Activated CD4-positive, alpha-beta memory T cell treated with anti-CD3 and anti-CD28 coated beads, Interleukin-2, amount 10 ng/mL, durations not matched to agents 7 days and 5 days (primary cell): ENCODE data around the gene TTC39B. TPM values are rescaled to one million over a fixed set of nuclear protein-coding genes. Genes with fewer than 3 reads are reported as not detected.

Experiments
- CTCF ChIA-PET: fragments of 350-600 bp; sonication (Branson Sonifier 250); formaldehyde crosslinking; loops from one replicate; lab custom pipeline; 2021; ENCODE audit warnings: antibody characterized with exemption, inconsistent platforms; lab: Charles Lee
- POLR2A ChIA-PET: fragments of 350-600 bp; sonication (Branson Sonifier 250); formaldehyde crosslinking; loops from one replicate; lab custom pipeline; 2021; ENCODE audit warnings: antibody characterized with exemption; lab: Charles Lee
- DNase-seq: peaks from one replicate; pipeline ENCODE4 v3.0.0-alpha.2; 2020
- H3K27ac Mint-ChIP-seq: one replicate; pipeline ENCODE4 v1.8.0; 2021; ENCODE audit warnings: mild to moderate bottlenecking, mixed read lengths
- H3K27me3 Mint-ChIP-seq: one replicate; pipeline ENCODE4 v1.8.0; 2021; ENCODE audit warnings: mixed read lengths
- H3K36me3 Mint-ChIP-seq: one replicate; pipeline ENCODE4 v1.8.0; 2021; ENCODE audit warnings: low read depth, mixed read lengths
- H3K4me1 Mint-ChIP-seq: one replicate; pipeline ENCODE4 v1.8.0; 2021; ENCODE audit warnings: mixed read lengths
- H3K4me3 Mint-ChIP-seq: one replicate; pipeline ENCODE4 v1.8.0; 2021; ENCODE audit warnings: mild to moderate bottlenecking, mixed read lengths
- H3K9me3 Mint-ChIP-seq: one replicate; pipeline ENCODE4 v1.8.0; 2021; ENCODE audit warnings: mixed read lengths
- total RNA-seq, 2 experiments: library from RNA; stranded (reverse); gene quantifications; one replicate each; pipeline ENCODE4 v1.2.3, GENCODE V29; 2021

TTC39B gene
- total RNA-seq, 2 experiments from 2014 or later: 27.5 to 29.6 TPM

GRCh38 chr9:15150939-15151338 is 156.1 kb downstream of the TTC39B start:
- no peak for DNase-seq
- H3K36me3 Mint-ChIP-seq: no peaks in the 10 kb centered on the region
- ChIA-PET POLR2A (no interaction called here), CTCF (no interaction called here)
- H3K27ac Mint-ChIP-seq: no peak overlapping the region
- no peaks in the 10 kb centered on the region for H3K9me3 Mint-ChIP-seq
- no peaks in the 10 kb centered on the region for H3K4me1 Mint-ChIP-seq
- peaks cover 7% of the 10 kb centered on the region for H3K27me3 Mint-ChIP-seq
- no peak overlapping the region for H3K4me3 Mint-ChIP-seq

DNA sequence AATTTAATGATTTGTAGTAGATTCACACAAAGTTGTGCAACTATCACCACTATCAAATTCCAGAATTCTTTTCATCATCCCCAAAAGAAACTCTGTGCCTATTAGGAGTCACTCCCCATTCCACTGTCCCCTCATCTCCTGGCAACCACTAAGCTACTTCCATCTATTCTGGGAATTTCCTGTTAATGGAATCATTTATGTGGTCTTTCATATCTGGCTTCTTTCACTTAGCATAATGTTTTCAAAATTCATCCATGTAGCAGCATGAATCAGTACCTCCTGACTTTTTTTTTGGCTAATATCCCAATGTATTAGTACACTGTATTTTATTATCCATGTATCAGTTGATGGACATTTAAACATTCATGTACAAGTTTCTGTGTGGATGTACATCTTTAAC is 157.6 kb downstream of the TTC39B start:
- POLR2A ChIA-PET: no interaction called here

GRCh38 chr9:15146268-15146700 is 160.7 kb downstream of the TTC39B start:
- Mint-ChIP-seq H3K27ac (no peak overlapping the region), H3K36me3 (no peaks in the 10 kb centered on the region), H3K27me3 (peaks cover 5% of the 10 kb centered on the region), H3K4me3 (no peak overlapping the region), H3K9me3 (no peaks in the 10 kb centered on the region), H3K4me1 (peaks cover 3% of the 10 kb centered on the region)
- POLR2A ChIA-PET: no interaction called here
- DNase-seq: no peak
- CTCF ChIA-PET: interaction anchor here (1.0 kb wide), 1 partner anchor 15 kb away, joined by 3 read pairs; no protein-coding TSS in a partner anchor

More for the DNA sequence above, 157.6 kb downstream of the TTC39B start:
- Mint-ChIP-seq H3K4me3 (no peak overlapping the region), H3K36me3 (no peaks in the 10 kb centered on the region), H3K27me3 (peaks cover 9% of the 10 kb centered on the region), H3K27ac (no peak overlapping the region), H3K4me1 (no peaks in the 10 kb centered on the region), H3K9me3 (no peaks in the 10 kb centered on the region)
- CTCF ChIA-PET: no interaction called here
- no peak for DNase-seq

GRCh38 chr9:15144622-15145061 is 162.4 kb downstream of the TTC39B start:
- peaks cover 3% of the 10 kb centered on the region for H3K4me1 Mint-ChIP-seq
- ChIA-PET POLR2A (no interaction called here), CTCF (interaction anchor here (1.8 kb wide), 1 partner anchor 10 kb away, joined by 4 read pairs; no protein-coding TSS in a partner anchor)
- peaks cover 5% of the 10 kb centered on the region for H3K27me3 Mint-ChIP-seq
- DNase-seq: no peak
- H3K9me3 Mint-ChIP-seq: no peaks in the 10 kb centered on the region
- H3K36me3 Mint-ChIP-seq: no peaks in the 10 kb centered on the region
- H3K4me3 Mint-ChIP-seq: no peak overlapping the region
- H3K27ac Mint-ChIP-seq: no peak overlapping the region

DNA sequence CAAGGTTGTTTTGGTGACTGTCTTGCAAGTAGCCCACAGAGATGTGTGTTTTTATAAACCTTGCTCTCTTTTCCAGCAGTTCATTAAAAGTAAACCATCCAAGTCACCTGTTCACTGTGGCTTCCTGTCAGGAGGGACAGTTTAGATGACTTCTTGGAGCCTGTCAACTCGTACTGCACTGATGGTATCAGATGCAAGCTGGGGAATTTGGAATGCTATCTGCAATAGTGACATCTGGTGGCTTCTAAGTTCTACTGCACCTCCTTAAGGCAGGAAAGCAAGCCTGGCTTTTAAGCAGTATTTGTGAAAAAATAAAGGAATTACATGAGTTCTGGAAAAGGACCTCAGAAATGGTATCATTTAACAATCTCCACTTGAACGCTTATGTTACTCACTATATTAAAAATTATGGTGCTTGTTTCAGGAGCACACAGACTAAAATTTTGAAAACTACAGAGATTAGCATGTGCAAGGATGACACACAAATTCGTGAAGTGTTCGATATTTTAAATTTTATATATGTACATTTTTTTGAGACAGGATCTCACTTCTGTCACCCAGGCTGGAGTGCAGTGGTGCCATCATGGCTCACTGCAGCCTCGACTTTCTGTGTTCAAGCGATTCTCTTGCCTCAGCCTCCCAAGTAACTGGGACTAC is 164.0 kb downstream of the TTC39B start:
- H3K9me3 Mint-ChIP-seq: no peaks in the 10 kb centered on the region
- H3K27me3 Mint-ChIP-seq: peaks cover 5% of the 10 kb centered on the region
- ChIA-PET CTCF (interaction anchor here (1.2 kb wide), 1 partner anchor 8 kb away, joined by 3 read pairs; no protein-coding TSS in a partner anchor), POLR2A (no interaction called here)
- no peak overlapping the region for H3K4me3 Mint-ChIP-seq
- peaks cover 3% of the 10 kb centered on the region for H3K4me1 Mint-ChIP-seq
- DNase-seq: peak; percentile 17
- H3K27ac Mint-ChIP-seq: no peak overlapping the region
- no peaks in the 10 kb centered on the region for H3K36me3 Mint-ChIP-seq

GRCh38 chr9:15140051-15140450 is 167.0 kb downstream of the TTC39B start:
- CTCF ChIA-PET: interaction anchor here (0.5 kb wide), 1 partner anchor 158 kb away, joined by 3 read pairs; no protein-coding TSS in a partner anchor
- peaks cover 14% of the 10 kb centered on the region for H3K4me1 Mint-ChIP-seq
- H3K4me3 Mint-ChIP-seq: no peak overlapping the region
- no peaks in the 10 kb centered on the region for H3K36me3 Mint-ChIP-seq
- peaks cover 5% of the 10 kb centered on the region for H3K27me3 Mint-ChIP-seq
- POLR2A ChIA-PET: no interaction called here
- no peak for DNase-seq
- no peaks in the 10 kb centered on the region for H3K9me3 Mint-ChIP-seq
- no peak overlapping the region for H3K27ac Mint-ChIP-seq

DNA sequence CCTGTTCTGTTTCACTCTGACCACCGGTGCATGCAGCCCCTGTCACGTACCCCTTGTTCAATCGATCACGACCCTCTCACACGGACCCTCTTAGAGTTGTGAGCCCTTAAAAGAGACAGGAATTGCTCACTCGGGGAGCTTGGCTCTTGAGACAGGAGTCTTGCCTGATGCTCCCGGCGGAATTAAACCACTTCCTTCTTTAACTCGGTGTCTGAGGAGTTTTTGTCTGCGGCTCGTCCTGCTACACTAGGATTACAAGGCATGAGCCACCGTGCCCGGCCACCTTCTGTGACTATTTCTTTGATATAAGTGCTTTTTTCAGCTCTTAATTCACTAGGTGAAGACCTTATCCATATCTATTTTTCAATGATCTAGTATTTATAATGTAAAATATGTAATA is 167.5 kb downstream of the TTC39B start:
- CTCF ChIA-PET: no interaction called here
- H3K36me3 Mint-ChIP-seq: no peaks in the 10 kb centered on the region
- H3K4me3 Mint-ChIP-seq: no peak overlapping the region
- H3K9me3 Mint-ChIP-seq: no peaks in the 10 kb centered on the region
- POLR2A ChIA-PET: no interaction called here
- H3K27ac Mint-ChIP-seq: no peak overlapping the region
- no peak for DNase-seq
- peaks cover 15% of the 10 kb centered on the region for H3K4me1 Mint-ChIP-seq
- H3K27me3 Mint-ChIP-seq: peaks cover 3% of the 10 kb centered on the region

DNA sequence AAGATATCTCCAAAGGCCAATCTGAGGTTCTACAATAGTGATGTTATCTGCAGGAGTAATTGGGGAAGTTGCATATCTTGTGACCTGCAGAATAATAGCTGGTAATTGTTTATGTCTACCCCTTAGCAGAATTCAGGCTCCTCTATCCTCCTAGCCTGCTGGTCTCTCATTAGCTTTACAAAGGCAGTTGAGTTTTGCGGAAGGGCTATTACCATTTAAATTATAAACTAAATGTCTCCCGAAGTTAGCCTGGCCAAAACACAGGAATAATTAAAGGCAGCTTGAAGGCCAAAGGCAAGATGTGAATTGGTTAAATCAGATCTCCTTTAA is 168.7 kb downstream of the TTC39B start:
- no peak for DNase-seq
- Mint-ChIP-seq H3K9me3 (no peaks in the 10 kb centered on the region), H3K27me3 (no peaks in the 10 kb centered on the region), H3K4me3 (no peak overlapping the region), H3K4me1 (peaks cover 15% of the 10 kb centered on the region), H3K36me3 (no peaks in the 10 kb centered on the region), H3K27ac (no peak overlapping the region)
- POLR2A ChIA-PET: no interaction called here
- CTCF ChIA-PET: interaction anchor here (0.7 kb wide), 1 partner anchor 192 kb away, joined by 3 read pairs; no protein-coding TSS in a partner anchor

DNA sequence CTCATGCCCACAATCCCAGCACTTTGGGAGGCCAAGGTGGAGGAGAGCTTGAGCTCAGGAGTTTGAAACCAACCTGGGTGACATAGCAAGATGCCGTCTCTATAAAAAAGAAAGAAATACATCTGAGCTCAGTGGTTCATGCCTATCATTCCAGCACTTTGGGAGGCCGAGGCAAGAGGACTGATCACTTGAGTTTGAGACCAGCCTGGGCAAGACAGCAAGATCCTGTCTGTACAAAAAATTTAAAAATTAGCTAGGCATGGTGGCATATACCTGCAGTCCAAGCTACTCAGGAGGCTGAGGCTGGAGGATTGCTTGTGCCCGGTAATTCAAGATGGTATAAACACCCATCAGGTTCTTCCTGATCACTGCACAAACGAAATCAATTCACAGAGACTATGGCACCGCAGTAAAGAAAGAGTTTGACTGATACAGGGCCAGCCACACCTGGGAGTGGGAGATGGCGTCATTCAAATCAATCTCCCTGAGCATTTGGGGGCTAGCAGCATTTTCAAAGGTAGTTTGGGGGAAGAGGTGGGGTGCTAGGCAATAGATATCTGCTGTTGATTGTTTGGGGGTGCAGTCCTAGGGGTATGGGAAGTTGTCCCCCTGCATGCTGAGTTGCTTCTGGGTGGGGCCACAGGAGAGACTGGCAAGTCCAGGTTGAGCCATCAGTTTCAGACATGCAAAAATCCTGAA is 169.2 kb downstream of the TTC39B start:
- CTCF ChIA-PET: no interaction called here
- no peaks in the 10 kb centered on the region for H3K27me3 Mint-ChIP-seq
- no peak overlapping the region for H3K4me3 Mint-ChIP-seq
- no peak overlapping the region for H3K27ac Mint-ChIP-seq
- H3K4me1 Mint-ChIP-seq: peaks cover 14% of the 10 kb centered on the region
- no peaks in the 10 kb centered on the region for H3K9me3 Mint-ChIP-seq
- no peak for DNase-seq
- H3K36me3 Mint-ChIP-seq: no peaks in the 10 kb centered on the region
- POLR2A ChIA-PET: no interaction called here

- H3K4me1 Mint-ChIP-seq: peaks cover 12% of the 10 kb centered on the region
- H3K36me3 Mint-ChIP-seq: no peaks in the 10 kb centered on the region
- H3K27me3 Mint-ChIP-seq: no peaks in the 10 kb centered on the region
- POLR2A ChIA-PET: no interaction called here
- CTCF ChIA-PET: no interaction called here
- no peak overlapping the region for H3K4me3 Mint-ChIP-seq
- H3K9me3 Mint-ChIP-seq: no peaks in the 10 kb centered on the region
- DNase-seq: no peak
- no peak overlapping the region for H3K27ac Mint-ChIP-seq
These were observed 169.9 kb downstream of the TTC39B start for GRCh38 chr9:15137089-15137488.

- Mint-ChIP-seq H3K27ac (no peak overlapping the region), H3K27me3 (no peaks in the 10 kb centered on the region), H3K4me1 (peaks cover 12% of the 10 kb centered on the region), H3K4me3 (no peak overlapping the region), H3K9me3 (no peaks in the 10 kb centered on the region), H3K36me3 (no peaks in the 10 kb centered on the region)
- ChIA-PET CTCF (interaction anchor here (1.2 to 2.1 kb wide), 2 partner anchors 19 to 32 kb away, joined by 3 to 52 read pairs; no protein-coding TSS in a partner anchor), POLR2A (no interaction called here)
- no peak for DNase-seq
These were observed 170.4 kb downstream of the TTC39B start for GRCh38 chr9:15136646-15137045.

GRCh38 chr9:15135164-15135792 is 171.7 kb downstream of the TTC39B start:
- CTCF ChIA-PET: interaction anchor here (0.7 to 2.1 kb wide), 16 partner anchors 8 to 520 kb away, joined by 3 to 52 read pairs (median 4); partner anchors contain the start of gene CCDC171
- peak; percentile 39 for DNase-seq
- H3K9me3 Mint-ChIP-seq: no peaks in the 10 kb centered on the region
- no peak overlapping the region for H3K27ac Mint-ChIP-seq
- H3K4me3 Mint-ChIP-seq: no peak overlapping the region
- no peaks in the 10 kb centered on the region for H3K36me3 Mint-ChIP-seq
- H3K4me1 Mint-ChIP-seq: peaks cover 12% of the 10 kb centered on the region
- POLR2A ChIA-PET: interaction anchor here (0.8 kb wide), 1 partner anchor 31 kb away, joined by 4 read pairs; no protein-coding TSS in a partner anchor
- no peaks in the 10 kb centered on the region for H3K27me3 Mint-ChIP-seq

GRCh38 chr9:15133488-15133887 is 173.5 kb downstream of the TTC39B start:
- Mint-ChIP-seq H3K4me1 (peaks cover 12% of the 10 kb centered on the region), H3K9me3 (no peaks in the 10 kb centered on the region), H3K4me3 (no peak overlapping the region), H3K27ac (no peak overlapping the region), H3K27me3 (no peaks in the 10 kb centered on the region), H3K36me3 (no peaks in the 10 kb centered on the region)
- CTCF ChIA-PET: interaction anchor here (0.7 to 1.0 kb wide), 2 partner anchors 13 to 29 kb away, joined by 3 to 4 read pairs; no protein-coding TSS in a partner anchor
- no peak for DNase-seq
- POLR2A ChIA-PET: no interaction called here
